ENCODE measurements around the gene RAD50. TPM values are rescaled to one million over a fixed set of nuclear protein-coding genes. Genes with fewer than 3 reads are reported as not detected.
A peak's percentile ranks its signal among the peaks of the same experiment; 100 is the strongest.

RAD50 gene
- total and polyA plus RNA-seq, 3 experiments from 2014 or later = 34.6 to 48.3 (median 45.2) TPM

GRCh38 chr5:132679166-132679565, 122.4 kb downstream of the RAD50 start:
- POLR2A ChIA-PET = no interaction called here
- H3K4me1 ChIP-seq (ENCODE audit: insufficient read depth, low read length) = peaks cover 9% of the 10 kb centered on the region
- H3K4me3 ChIP-seq (ENCODE audit: low read length) = no peak overlapping the region
- no peak overlapping the region for H3K27ac ChIP-seq (ENCODE audit: low read depth, low read length)
- H3K9me3 ChIP-seq (ENCODE audit: low read length) = no peaks in the 10 kb centered on the region
- Mint-ChIP-seq H3K27me3 (no peaks in the 10 kb centered on the region), H3K9me3 (no peaks in the 10 kb centered on the region), H3K27ac (peak overlapping the region in 1 of 8 donors; percentile 38), H3K4me1 (peaks cover 15 to 27% (median 27%) of the 10 kb centered on the region in 3 donors), H3K36me3 (peaks cover 0 to 2% (median 0%) of the 10 kb centered on the region in 3 donors), H3K4me3 (no peak overlapping the region)
- no peak for DNase-seq
- CTCF ChIA-PET = no interaction called here
- H3K36me3 ChIP-seq (ENCODE audit: insufficient read depth, low read length) = no peaks in the 10 kb centered on the region
- no peaks in the 10 kb centered on the region for H3K27me3 ChIP-seq (ENCODE audit: insufficient read depth, low read length, poor library complexity, severe bottlenecking)

DNA sequence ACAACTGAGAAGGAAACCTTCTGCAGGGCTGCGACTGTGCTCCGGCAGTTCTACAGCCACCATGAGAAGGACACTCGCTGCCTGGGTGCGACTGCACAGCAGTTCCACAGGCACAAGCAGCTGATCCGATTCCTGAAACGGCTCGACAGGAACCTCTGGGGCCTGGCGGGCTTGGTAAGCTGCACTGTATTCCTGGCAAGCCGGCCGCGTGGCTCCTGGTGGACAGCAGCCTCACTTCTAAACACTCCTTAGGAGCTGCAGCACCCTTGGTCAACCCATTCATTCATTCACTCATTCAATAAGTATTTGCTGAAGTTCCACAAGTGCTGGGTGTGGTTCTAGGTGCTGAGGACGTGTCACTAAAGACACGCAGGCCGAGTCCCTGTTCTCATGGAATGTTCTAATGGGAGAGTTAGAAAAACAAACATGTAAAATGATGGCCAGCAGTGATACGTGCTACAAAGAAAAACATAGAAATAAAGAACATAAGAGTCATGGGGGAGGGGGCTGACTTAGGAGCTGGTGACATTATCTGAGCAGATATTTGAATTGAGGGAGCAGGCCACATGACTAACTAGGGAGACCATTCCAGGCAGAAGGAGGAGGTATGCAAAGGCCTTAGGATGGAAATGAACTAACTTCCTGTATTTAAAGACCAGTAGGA, 123.1 kb downstream of the RAD50 start:
- DNase-seq = no peak
- CTCF ChIA-PET = no interaction called here

GRCh38 chr5:132680780-132681475, 124.2 kb downstream of the RAD50 start:
- H3K4me3 Mint-ChIP-seq = no peak overlapping the region
- Histone ChIP-seq H3K4me3 (ENCODE audit: low read length) (no peak overlapping the region), H3K4me1 (ENCODE audit: insufficient read depth, low read length) (peaks cover 5% of the 10 kb centered on the region), H3K36me3 (ENCODE audit: insufficient read depth, low read length) (no peaks in the 10 kb centered on the region), H3K9me3 (ENCODE audit: low read length) (no peaks in the 10 kb centered on the region), H3K27me3 (ENCODE audit: insufficient read depth, low read length, poor library complexity, severe bottlenecking) (no peaks in the 10 kb centered on the region), H3K27ac (ENCODE audit: low read depth, low read length) (no peak overlapping the region)
- ChIA-PET CTCF (no interaction called here), POLR2A (no interaction called here)
- peak overlapping the region in 1 of 8 donors; percentile 43 for H3K27ac Mint-ChIP-seq
- H3K36me3 Mint-ChIP-seq = peaks cover 0 to 6% (median 2%) of the 10 kb centered on the region in 3 donors
- DNase-seq = no peak
- no peaks in the 10 kb centered on the region for H3K27me3 Mint-ChIP-seq
- peaks cover 15 to 24% (median 17%) of the 10 kb centered on the region in 3 donors for H3K4me1 Mint-ChIP-seq
- no peaks in the 10 kb centered on the region for H3K9me3 Mint-ChIP-seq

More for the DNA sequence above, 123.1 kb downstream of the RAD50 start:
- no peak overlapping the region for H3K27ac ChIP-seq (ENCODE audit: low read depth, low read length)
- H3K4me3 ChIP-seq (ENCODE audit: low read length) = no peak overlapping the region
- no peaks in the 10 kb centered on the region for H3K9me3 ChIP-seq (ENCODE audit: low read length)
- no peaks in the 10 kb centered on the region for H3K27me3 ChIP-seq (ENCODE audit: insufficient read depth, low read length, poor library complexity, severe bottlenecking)
- peaks cover 12 to 29% (median 23%) of the 10 kb centered on the region in 3 donors for H3K4me1 Mint-ChIP-seq
- POLR2A ChIA-PET = no interaction called here
- no peak overlapping the region for H3K4me3 Mint-ChIP-seq
- H3K36me3 ChIP-seq (ENCODE audit: insufficient read depth, low read length) = no peaks in the 10 kb centered on the region
- no peak overlapping the region for H3K27ac Mint-ChIP-seq
- no peaks in the 10 kb centered on the region for H3K27me3 Mint-ChIP-seq
- H3K36me3 Mint-ChIP-seq = peaks cover 0 to 2% (median 1%) of the 10 kb centered on the region in 3 donors
- H3K9me3 Mint-ChIP-seq = no peaks in the 10 kb centered on the region
- H3K4me1 ChIP-seq (ENCODE audit: insufficient read depth, low read length) = peaks cover 9% of the 10 kb centered on the region

- H3K4me3 ChIP-seq (ENCODE audit: low read length) = no peak overlapping the region
- peaks cover 5% of the 10 kb centered on the region for H3K4me1 ChIP-seq (ENCODE audit: insufficient read depth, low read length)
- Mint-ChIP-seq H3K27me3 (no peaks in the 10 kb centered on the region), H3K36me3 (peaks cover 0 to 6% (median 2%) of the 10 kb centered on the region in 3 donors), H3K4me3 (no peak overlapping the region), H3K27ac (no peak overlapping the region), H3K4me1 (peaks cover 10 to 19% (median 12%) of the 10 kb centered on the region in 3 donors), H3K9me3 (no peaks in the 10 kb centered on the region)
- H3K27ac ChIP-seq (ENCODE audit: low read depth, low read length) = no peak overlapping the region
- ChIA-PET CTCF (no interaction called here), POLR2A (no interaction called here)
- H3K36me3 ChIP-seq (ENCODE audit: insufficient read depth, low read length) = no peaks in the 10 kb centered on the region
- no peaks in the 10 kb centered on the region for H3K27me3 ChIP-seq (ENCODE audit: insufficient read depth, low read length, poor library complexity, severe bottlenecking)
- no peak for DNase-seq
- no peaks in the 10 kb centered on the region for H3K9me3 ChIP-seq (ENCODE audit: low read length)
Measured at GRCh38 chr5:132681476-132681831, 124.7 kb downstream of the RAD50 start.

- H3K4me3 Mint-ChIP-seq = no peak overlapping the region
- H3K27ac Mint-ChIP-seq = peak overlapping the region in 1 of 8 donors; percentile 60
- CTCF ChIA-PET = no interaction called here
- no peaks in the 10 kb centered on the region for H3K27me3 Mint-ChIP-seq
- H3K9me3 Mint-ChIP-seq = no peaks in the 10 kb centered on the region
- no peaks in the 10 kb centered on the region for H3K9me3 ChIP-seq (ENCODE audit: low read length)
- H3K36me3 ChIP-seq (ENCODE audit: insufficient read depth, low read length) = no peaks in the 10 kb centered on the region
- POLR2A ChIA-PET = no interaction called here
- no peak for DNase-seq
- peaks cover 5 to 14% (median 9%) of the 10 kb centered on the region in 3 donors for H3K4me1 Mint-ChIP-seq
- no peak overlapping the region for H3K27ac ChIP-seq (ENCODE audit: low read depth, low read length)
- no peaks in the 10 kb centered on the region for H3K27me3 ChIP-seq (ENCODE audit: insufficient read depth, low read length, poor library complexity, severe bottlenecking)
- H3K4me3 ChIP-seq (ENCODE audit: low read length) = no peak overlapping the region
- peaks cover 0 to 6% (median 2%) of the 10 kb centered on the region in 3 donors for H3K36me3 Mint-ChIP-seq
- peaks cover 2% of the 10 kb centered on the region for H3K4me1 ChIP-seq (ENCODE audit: insufficient read depth, low read length)
Measured at GRCh38 chr5:132681983-132682382, 125.2 kb downstream of the RAD50 start.

DNA sequence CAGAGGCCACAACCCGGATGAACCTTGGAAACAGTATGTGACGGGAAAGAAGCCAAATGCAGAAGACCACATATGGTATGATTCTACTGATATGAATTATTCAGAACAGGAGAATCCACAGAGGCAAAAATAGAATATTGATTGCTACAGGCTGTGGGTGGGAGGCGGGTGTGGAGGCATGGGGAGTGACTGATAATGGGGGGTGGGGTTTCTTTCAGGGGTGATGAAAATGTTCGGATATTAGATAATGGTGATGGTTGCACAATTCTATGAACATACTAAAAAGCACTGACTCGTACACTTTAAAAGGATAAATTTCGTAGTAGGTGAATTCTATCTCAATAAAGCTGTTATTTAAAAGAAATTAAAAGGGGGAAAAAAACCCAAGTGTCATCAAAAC, 127.7 kb downstream of the RAD50 start:
- Mint-ChIP-seq H3K27me3 (no peaks in the 10 kb centered on the region), H3K4me3 (no peak overlapping the region), H3K4me1 (peaks cover 22 to 31% (median 26%) of the 10 kb centered on the region in 3 donors), H3K27ac (peak overlapping the region in 1 of 8 donors; percentile 32), H3K36me3 (peaks cover 4 to 6% (median 4%) of the 10 kb centered on the region in 3 donors), H3K9me3 (no peaks in the 10 kb centered on the region)
- DNase-seq = no peak
- Histone ChIP-seq H3K27me3 (ENCODE audit: insufficient read depth, low read length, poor library complexity, severe bottlenecking) (no peaks in the 10 kb centered on the region), H3K4me3 (ENCODE audit: low read length) (no peak overlapping the region), H3K9me3 (ENCODE audit: low read length) (no peaks in the 10 kb centered on the region), H3K27ac (ENCODE audit: low read depth, low read length) (no peak overlapping the region), H3K4me1 (ENCODE audit: insufficient read depth, low read length) (peaks cover 18% of the 10 kb centered on the region), H3K36me3 (ENCODE audit: insufficient read depth, low read length) (no peaks in the 10 kb centered on the region)
- ChIA-PET CTCF (no interaction called here), POLR2A (no interaction called here)

GRCh38 chr5:132684922-132685720, 128.3 kb downstream of the RAD50 start:
- peaks cover 4 to 6% (median 5%) of the 10 kb centered on the region in 3 donors for H3K36me3 Mint-ChIP-seq
- DNase-seq = no peak
- no peaks in the 10 kb centered on the region for H3K9me3 Mint-ChIP-seq
- Histone ChIP-seq H3K4me3 (ENCODE audit: low read length) (no peak overlapping the region), H3K27me3 (ENCODE audit: insufficient read depth, low read length, poor library complexity, severe bottlenecking) (no peaks in the 10 kb centered on the region), H3K36me3 (ENCODE audit: insufficient read depth, low read length) (no peaks in the 10 kb centered on the region), H3K4me1 (ENCODE audit: insufficient read depth, low read length) (peaks cover 18% of the 10 kb centered on the region), H3K27ac (ENCODE audit: low read depth, low read length) (no peak overlapping the region), H3K9me3 (ENCODE audit: low read length) (no peaks in the 10 kb centered on the region)
- H3K27me3 Mint-ChIP-seq = no peaks in the 10 kb centered on the region
- no peak overlapping the region for H3K4me3 Mint-ChIP-seq
- peak overlapping the region in 1 of 8 donors; percentile 0 for H3K27ac Mint-ChIP-seq
- CTCF ChIA-PET = no interaction called here
- H3K4me1 Mint-ChIP-seq = peaks cover 23 to 33% (median 26%) of the 10 kb centered on the region in 3 donors
- POLR2A ChIA-PET = no interaction called here

- Mint-ChIP-seq H3K4me3 (no peak overlapping the region), H3K36me3 (peaks cover 4 to 6% (median 5%) of the 10 kb centered on the region in 3 donors), H3K9me3 (no peaks in the 10 kb centered on the region), H3K27ac (peak overlapping the region in 1 of 8 donors; percentile 35), H3K4me1 (peaks cover 23 to 33% (median 26%) of the 10 kb centered on the region in 3 donors), H3K27me3 (no peaks in the 10 kb centered on the region)
- no peaks in the 10 kb centered on the region for H3K9me3 ChIP-seq (ENCODE audit: low read length)
- POLR2A ChIA-PET = no interaction called here
- H3K36me3 ChIP-seq (ENCODE audit: insufficient read depth, low read length) = no peaks in the 10 kb centered on the region
- no peak for DNase-seq
- H3K4me1 ChIP-seq (ENCODE audit: insufficient read depth, low read length) = peaks cover 18% of the 10 kb centered on the region
- H3K4me3 ChIP-seq (ENCODE audit: low read length) = no peak overlapping the region
- CTCF ChIA-PET = interaction anchor here (0.7 to 1.1 kb wide), 2 partner anchors 56 to 109 kb away, joined by 3 to 4 read pairs; no protein-coding TSS in a partner anchor
- no peaks in the 10 kb centered on the region for H3K27me3 ChIP-seq (ENCODE audit: insufficient read depth, low read length, poor library complexity, severe bottlenecking)
- no peak overlapping the region for H3K27ac ChIP-seq (ENCODE audit: low read depth, low read length)
Measured at GRCh38 chr5:132686193-132686592, 129.4 kb downstream of the RAD50 start.

Measured in CD8-positive, alpha-beta memory T cell (primary cell).